ENCODE measurements around the gene LIPI.
"Not testable (repeated sequence)": the region's sequence is repeated elsewhere in the genome, so short reads cannot be mapped to it uniquely, and the experiment has no call there.

Gene LIPI

GRCh38 chr21:14071902-14072734 lies 138.6 kb downstream of the LIPI start:
- no peak for DNase-seq

- no peak for DNase-seq
Observed at GRCh38 chr21:14070968-14071367, 139.8 kb downstream of the LIPI start.

- no peak for DNase-seq
Observed at GRCh38 chr21:14070049-14070893, 140.5 kb downstream of the LIPI start.

- no peak for DNase-seq
Observed at GRCh38 chr21:14064296-14064645, 146.5 kb downstream of the LIPI start.

- DNase-seq, result not testable (repeated sequence)
Observed at GRCh38 chr21:14063620-14064295, 147.0 kb downstream of the LIPI start.

- DNase-seq, result not testable (repeated sequence)
Observed at GRCh38 chr21:14062684-14063083, 148.1 kb downstream of the LIPI start.

GRCh38 chr21:14061820-14062219 lies 148.9 kb downstream of the LIPI start:
- not testable (repeated sequence) for DNase-seq

GRCh38 chr21:14058995-14059627 lies 151.6 kb downstream of the LIPI start:
- not testable (repeated sequence) for DNase-seq

Data from inflammatory macrophage treated with lipopolysaccharide for 1 hour (primary cell).